ENCODE data around the gene ITPKC.
"Not testable (repeated sequence)": the region's sequence is repeated elsewhere in the genome, so short reads cannot be mapped to it uniquely, and the experiment has no call there.

ITPKC gene

DNA sequence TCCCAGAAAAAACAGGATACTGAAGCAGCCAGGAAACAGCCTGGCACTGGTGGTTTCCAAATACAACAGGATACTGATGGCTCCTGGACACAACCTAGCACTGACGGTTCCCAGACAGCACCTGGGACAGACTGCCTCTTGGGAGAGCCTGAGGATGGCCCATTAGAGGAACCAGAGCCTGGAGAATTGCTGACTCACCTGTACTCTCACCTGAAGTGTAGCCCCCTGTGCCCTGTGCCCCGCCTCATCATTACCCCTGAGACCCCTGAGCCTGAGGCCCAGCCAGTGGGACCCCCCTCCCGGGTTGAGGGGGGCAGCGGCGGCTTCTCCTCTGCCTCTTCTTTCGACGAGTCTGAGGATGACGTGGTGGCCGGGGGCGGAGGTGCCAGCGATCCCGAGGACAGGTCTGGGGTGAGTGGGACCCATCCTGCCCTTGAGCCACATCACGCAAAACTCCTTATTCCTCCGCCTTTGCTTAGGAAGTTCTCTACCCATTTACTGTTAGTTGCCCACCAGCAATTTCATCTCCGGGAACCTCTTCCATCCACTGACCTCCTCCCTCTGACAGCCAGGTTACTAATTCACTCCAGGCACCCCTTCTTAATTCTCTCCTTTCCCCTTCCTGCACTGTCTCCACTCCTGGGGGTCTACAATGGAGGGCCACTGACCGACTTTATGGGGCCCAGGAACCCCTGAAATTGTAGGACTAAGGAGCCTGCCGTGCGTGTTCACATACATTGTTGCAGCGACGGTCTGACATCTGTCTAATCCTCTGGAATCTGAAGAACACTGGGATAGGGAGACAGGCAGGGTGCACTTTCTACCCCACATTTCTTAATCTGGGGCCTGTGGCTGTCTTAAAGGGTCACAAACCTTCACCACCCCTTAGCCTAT is 1.2 kb downstream of the ITPKC start:
- no peak for DNase-seq

DNA sequence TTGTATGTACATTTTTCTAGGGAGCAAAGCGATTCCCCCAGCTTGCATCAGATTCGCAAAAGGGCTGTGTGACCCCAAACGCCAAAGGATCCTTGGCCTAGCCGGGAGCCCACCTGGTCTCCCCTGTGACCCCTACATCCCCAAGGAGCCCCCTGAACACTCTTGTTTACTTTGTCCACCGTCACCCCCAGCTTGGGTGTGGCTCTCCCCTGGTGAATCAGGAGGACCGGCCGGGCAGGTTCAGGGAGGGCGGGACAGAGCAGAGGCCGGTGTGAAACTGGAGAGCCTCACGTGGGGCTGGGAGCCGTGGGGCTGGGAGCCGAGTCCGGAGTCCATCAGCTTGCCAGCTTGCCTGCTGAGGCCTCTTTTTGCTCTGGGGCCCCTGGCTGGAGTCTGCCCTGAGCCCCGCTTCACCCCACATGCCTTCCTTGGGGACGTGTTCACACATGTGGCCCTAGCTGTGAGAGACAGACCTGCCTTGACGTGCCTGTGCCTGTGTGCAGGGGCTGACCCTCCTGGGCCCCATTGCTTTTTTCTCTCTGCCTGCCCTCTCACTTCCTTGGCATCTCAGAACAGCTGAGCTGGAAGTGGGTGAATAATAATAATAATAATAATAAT is 2.0 kb downstream of the ITPKC start:
- peak; percentile 16 for DNase-seq

DNA sequence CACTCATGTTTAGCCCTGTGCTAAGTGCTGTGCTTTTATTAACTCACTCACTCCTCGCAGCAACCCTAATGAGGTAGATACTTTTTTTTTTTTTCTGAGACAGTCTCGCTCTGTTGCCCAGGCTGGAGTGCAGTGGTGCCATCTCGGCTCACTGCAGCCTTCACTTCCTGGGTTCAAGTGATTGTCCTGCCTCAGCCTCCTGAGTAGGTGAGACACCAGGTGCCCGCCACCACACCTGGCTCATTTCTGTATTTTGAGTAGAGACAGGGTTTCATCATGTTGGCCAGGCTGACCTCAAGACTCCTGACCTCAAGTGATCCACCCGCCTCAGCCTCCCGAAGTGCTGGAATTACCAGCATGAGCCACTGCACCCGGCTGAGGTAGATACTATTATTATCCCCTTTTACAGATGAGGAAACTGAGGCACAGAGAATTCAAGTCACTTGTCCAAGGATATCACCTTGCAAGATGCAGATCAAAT is 2.5 kb downstream of the ITPKC start:
- DNase-seq, result no peak

DNA sequence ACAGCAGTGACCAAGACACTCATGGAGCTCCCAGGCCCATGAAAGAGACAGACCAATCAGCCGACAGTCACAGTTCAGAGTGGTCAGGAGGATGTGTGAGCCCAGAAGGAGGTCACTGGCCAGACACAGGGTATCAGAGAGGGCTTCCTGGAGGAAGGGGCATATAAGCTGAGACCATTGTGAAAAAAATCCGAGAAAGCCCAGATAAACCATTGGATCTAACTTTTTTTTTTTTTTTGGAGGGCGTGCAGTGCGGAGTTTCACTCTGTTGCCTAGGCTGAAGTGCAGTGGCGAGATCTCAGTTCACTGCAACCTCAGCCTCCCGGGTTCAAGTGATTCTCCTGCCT is 4.2 kb downstream of the ITPKC start:
- DNase-seq, result no peak

DNA sequence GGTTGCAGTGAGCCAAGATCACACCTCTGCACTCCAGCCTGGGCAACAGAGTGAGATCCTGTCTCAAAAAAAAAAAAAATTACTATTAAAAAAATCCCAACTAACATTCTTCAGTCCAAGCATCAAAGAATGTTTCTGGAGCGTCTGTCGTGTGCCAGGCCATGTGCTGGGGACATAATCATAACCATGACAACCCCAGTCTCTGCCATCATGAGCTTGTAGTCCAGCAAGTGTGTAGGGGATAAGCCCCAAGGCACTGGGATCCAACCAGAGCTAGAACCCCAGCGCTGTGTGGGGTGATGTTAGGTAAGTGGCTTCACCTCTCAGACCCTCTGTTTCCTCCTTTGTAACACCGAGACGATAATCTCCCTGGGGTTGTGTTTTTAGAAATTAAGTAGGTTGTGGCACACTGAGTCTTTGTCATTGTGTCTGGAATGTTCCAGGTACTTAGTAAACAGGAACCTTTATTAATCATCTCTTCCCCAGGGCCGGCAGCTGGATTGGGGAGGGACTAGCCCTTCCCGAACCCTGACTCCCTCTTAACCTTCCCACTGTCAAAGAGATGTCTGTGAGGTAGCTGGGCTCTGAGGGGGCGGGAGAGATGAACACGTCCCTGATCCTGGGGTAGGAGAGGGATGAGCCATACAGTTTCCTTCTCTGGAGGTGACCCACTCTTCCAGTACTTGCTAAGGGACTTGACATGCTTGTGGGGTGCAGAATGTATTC is 5.2 kb downstream of the ITPKC start:
- no peak for DNase-seq

DNA sequence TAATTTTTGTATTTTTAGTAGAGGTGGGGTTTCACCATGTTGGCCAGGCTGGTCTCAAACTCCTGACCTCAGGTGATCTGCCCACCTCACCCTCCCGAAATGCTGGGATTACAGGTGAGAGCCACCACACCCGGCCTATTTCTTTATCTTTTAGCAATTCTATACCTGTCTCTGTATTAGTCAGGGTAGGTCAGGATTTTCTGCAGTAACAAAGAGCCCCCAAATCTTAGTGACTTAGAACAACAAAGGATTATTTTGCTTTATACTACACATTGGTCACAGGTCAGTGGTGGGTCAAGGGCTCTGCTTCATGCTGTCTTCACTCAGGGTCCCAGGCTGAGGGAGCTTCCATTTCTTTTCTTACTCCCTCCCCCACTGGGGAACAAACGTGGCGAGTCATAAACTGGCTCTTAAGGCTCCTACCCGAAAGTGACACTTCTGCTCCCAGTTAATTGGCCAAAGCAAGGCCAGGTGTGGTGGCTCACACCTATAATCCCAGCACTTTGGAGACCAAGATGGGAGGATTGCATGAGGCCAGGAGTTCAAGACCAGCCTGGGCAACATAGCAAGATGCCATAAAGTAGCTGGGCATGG is 6.8 kb downstream of the ITPKC start:
- no peak for DNase-seq

DNA sequence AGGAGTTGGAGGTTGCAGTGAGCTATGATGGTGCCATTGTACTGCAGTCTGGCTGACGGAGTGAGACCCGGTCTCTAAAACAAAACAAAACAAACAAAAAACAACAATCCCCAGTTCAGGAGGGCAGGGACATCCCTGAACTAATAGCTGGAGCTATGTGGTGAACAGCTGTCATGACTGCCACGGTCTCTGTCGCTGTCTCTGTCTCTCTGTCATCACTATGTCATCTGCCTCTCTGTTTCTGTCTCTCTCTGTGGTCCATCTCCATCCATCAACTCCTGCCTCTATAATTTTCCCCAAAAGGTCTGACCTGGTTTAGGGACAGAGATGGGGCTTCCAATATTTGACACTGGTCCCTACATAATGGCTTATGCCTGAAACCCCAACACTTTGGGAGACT is 7.4 kb downstream of the ITPKC start:
- no peak for DNase-seq

DNA sequence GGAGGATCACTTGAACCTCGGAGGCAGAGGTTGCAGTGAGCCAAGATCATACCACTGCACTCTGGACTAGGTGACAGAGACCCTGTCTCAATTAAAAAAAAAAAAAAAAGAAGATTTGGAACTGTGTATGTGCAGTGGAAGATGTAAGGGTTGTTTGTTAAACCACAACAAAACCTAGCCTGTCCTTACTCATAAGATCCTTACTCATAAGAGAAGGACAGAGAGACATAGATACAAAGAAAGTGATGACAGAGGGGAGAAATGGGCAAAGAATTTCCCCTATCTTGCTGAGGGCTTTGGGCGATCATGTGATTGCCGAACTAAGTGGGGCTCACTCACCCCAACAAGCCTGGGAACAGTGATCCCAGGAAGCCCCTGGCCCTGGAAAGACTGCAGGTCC is 7.9 kb downstream of the ITPKC start:
- DNase-seq, result no peak

DNA sequence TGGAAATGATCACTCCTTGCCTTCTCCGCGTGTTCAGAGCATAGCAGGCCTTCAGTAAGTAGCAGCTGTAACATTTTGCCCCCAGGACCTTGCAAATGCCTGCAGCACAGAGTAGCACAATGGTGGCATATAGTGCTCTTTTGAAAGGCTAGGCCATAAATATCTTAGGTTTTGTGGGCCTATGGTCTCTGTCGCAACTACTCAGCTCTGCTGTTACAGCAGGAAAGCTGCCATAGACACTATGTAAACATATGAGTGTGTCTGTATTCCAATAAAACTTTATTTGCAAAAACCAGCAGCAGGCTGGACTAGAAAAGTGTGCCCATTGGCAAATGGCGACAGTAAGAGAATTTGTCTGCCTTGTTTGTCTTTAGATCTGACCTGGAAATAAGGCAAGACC is 9.4 kb downstream of the ITPKC start:
- no peak for DNase-seq

DNA sequence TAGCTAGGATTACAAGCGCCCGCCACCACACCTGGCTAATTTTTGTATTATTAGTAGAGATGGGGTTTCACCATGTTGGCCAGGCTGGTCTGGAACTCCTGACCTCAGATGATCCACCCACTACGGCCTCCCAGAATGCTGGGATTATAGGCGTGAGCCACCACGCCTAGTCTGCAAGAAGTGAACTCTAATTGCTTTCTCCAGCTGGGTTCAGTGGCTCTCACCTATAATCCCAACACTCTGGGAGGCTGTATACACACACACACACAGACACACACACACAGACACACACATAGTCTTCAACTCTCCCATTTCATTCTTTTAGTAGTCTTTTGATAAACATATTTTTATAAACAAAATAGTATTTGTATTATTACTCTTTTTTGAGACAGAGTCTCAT is 13.2 kb downstream of the ITPKC start:
- DNase-seq, result not testable (repeated sequence)

DNA sequence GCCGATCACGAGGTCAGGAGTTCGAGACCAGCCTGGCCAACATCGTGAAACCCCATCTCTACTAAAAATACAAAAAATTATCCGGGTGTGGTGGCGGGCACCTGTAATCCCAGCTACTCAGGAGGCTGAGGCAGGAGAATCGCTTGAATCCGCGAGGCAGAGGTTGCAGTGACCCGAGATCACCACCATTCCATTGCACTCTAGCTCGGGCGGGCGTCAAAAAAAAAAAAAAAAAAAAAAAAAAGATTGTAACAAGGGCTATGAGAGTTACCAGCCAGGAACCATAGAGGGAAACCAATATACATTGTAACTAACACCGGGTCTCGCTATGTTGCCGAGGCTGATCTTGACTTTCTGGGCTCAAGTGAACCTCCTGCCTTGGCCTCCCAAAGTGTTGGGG is 15.4 kb downstream of the ITPKC start:
- not testable (repeated sequence) for DNase-seq

DNA sequence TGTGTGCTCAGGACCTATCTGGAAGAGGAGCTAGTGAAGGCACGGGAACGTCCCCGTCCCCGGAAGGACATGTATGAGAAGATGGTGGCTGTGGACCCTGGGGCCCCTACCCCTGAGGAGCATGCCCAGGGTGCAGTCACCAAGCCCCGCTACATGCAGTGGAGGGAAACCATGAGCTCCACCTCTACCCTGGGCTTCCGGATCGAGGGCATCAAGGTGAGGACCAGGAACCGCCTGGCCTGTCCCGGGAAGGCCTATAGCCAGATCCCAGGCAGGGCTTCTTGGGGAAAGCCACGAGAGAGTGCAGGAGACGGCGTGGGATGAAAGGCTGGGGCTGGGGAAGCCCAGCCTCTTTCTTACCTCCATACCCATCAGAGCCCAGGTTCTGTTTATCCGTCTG is 16.2 kb downstream of the ITPKC start:
- no peak for DNase-seq

DNA sequence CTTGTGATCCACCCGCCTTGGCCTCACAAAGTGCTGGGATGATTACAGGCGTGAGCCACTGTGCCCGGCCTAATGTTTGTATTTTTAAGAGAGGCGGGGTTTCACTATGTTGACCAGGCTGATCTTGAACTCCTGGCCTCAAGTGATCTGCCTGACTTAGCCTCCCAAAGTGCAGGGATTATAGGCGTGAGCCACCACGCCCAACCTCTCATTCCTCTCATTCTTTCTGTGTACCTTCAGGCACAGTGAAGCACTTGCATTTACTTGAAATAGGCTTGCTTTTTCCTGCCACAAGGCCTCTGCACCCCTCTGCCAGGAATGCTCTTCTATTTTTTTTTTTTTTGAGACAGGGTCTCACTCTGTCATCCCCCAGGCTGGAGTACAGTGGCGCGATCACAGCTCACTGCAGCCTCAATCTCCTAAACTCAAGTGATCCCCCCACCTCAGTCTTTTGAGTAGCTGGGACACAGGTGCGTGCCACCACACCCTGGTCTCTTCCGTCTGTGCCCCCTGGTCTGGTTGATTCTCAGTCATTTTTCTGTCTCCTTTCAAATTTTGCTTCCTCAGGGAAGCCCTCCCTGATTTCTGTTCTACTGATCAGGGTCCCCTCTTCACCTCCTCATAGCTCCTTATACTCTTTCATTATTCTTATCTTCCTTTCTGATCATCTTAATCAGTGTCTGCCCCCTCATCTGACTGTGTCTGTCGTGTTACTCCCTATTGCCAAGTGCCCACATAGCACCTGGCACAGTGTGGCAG is 18.3 kb downstream of the ITPKC start:
- DNase-seq, result no peak

DNA sequence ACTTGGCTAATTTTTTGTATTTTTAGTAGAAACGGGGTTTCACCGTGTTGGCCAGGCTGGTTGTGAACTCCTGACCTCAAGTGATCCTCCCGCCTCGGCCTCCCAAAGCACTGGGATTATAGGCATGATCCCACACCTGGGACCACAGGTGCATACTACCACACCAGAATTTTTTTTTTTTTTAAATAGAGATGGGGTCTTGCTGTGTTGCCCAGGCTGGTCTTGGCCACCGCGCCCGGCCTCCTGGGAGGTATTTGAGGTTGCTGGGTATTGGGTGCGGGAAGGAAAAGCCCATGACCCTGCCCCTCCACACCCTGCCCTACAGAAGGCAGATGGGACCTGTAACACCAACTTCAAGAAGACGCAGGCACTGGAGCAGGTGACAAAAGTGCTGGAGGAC is 19.7 kb downstream of the ITPKC start:
- no peak for DNase-seq

DNA sequence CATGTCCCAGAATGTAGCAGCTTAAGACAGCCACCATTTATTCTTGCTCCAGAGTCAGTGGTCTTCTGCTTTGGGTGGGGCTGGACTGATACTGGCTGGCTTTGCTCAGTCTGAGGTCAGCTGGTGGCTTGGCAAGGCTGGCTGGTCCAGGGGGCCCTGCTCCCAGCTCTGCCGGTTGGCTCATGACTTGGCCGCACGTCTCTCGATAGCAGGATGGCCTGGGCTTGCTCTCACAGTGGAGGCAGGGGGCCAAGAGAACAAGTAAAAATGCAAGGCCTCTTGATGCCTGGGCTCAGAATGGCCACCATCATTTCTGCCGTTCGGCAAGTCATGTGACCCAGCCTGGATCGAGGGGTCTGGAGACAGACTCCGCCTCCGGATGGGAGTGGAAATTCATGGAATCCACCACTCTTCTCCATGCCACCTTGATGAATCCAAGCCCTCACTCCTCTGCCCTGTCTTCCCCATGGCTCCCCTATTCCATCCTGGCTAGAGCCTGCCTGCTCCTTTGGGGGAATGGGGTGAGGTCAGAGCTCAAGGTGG is 20.3 kb downstream of the ITPKC start:
- no peak for DNase-seq

DNA sequence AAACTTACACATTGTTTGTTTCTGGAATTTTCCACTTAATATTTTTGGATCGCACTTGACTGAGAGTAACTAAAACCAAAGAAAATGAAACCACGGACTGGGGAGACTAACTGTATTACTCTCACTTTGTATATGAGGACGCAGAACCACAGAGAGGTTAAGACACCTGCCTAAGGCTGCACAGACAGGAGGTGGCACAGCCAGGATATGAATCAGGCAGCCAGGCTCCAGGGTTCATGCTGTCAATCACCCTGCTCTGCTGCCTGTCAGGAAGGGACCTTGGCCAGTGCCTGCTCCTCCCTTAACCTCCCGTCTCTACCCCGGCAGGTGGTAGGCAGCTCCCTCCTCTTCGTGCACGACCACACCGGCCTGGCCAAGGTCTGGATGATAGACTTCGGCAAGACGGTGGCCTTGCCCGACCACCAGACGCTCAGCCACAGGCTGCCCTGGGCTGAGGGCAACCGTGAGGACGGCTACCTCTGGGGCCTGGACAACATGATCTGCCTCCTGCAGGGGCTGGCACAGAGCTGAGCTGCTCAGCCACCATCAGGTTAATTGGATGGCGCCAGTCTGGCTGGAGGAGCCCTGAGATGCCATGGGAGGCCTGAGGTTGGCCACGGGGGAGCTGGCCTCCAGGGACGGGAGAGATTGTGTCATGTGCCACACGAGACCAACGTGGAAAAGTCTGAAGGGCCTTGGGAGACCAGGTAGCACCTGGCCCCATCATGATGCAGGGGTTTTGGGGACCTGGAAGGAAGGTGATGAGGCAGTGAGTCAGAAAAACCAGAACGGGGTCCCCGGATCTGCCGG is 22.3 kb downstream of the ITPKC start:
- DNase-seq, result no peak

DNA sequence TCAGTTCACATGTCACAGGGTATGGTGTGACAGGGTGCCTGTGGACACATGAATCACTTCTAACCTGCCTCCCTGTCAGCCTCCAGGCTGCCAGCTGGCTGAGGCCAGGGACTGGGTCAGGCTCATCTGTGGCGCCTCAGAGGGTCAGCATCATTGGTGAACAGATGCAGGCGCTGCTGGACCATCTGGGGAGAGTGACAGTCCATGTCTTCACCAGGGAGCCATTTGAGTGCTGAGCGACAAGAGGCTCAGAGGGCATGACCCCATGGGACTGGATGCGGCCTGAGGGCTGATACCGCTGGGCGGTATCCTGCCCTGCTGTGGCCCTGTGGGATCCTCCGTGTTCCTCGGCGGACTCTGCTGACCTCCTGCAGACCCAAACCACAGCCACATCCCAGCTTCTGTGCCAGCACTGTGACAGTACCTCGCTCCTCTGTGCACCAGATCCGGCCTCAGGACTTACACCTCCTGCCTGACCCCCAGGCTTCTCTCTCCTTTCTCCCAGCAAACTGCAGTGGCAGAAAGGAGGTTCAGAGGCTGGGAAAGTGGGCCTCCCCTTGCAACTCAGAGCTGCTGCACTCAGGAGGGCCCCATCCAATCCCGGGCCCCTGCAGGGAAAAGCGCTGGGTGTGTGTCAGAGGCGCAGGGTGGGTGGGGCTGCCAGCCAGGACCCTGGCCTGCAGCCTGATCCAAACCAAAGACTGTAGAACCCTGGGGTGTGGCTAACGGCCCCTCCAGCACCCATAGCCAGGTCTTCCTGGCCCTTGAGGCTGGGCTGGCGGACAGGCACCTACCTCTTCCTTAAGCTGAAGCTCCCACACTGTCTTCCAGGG is 23.2 kb downstream of the ITPKC start:
- DNase-seq, result no peak

DNA sequence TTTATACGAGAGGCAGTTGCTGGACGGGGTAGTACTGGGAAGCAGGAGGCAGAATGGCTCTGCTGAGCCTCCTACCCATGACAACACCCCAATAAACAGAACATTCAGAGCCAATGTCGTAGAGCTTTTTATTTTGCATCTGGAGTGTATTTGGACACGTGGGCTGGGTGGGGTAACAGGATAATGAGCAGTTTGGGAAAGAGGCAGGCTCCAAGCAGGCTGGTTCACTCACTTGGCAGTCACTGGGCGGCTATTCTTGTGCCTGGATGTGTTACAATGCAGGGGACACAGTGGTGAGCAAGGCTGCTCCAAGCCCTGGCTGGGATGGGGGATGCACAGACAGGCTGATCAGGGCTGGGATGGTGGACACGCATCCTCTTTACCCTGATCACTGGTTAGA is 23.8 kb downstream of the ITPKC start:
- DNase-seq, result no peak

DNA sequence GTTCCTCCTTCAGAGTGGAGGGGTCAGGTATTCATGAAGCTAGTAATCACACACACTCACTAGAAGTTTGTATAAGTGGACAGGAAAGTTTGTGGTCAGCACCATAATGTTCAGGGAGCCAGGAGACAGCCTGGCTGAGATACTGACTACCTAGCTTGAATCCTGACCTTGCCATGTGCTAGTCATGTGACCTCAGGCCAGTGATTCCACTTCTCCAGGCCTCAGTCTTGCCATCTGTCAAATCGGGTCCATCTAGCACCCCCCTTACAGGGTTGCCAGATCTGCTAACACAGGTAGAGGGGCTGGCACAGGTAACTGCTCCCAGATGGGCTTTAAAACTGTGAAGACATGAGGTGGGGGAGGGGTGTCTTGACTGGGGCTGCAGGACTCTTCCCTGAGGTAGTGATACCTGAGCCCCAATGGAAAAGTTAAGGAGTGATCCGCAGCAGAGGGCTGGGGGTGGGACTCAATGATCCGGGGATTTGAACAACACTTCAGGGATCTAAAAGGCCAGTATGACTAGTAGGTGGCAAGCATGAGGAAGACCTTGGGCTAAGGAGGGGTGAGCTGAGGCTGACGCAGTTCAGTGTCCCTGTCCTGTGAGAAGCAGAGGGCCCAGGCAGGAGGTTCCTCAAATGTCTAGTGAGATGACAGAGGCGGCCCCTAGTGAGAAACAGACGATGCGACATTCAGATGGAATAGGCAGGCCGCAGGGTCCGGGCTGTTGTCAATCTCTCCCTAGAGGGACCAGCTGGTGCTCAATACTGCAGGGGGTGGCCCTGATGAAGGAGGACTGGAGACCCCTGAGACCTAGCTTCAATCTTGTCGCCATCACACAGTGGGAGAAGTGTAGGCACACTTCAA is 24.8 kb downstream of the ITPKC start:
- DNase-seq, result no peak

DNA sequence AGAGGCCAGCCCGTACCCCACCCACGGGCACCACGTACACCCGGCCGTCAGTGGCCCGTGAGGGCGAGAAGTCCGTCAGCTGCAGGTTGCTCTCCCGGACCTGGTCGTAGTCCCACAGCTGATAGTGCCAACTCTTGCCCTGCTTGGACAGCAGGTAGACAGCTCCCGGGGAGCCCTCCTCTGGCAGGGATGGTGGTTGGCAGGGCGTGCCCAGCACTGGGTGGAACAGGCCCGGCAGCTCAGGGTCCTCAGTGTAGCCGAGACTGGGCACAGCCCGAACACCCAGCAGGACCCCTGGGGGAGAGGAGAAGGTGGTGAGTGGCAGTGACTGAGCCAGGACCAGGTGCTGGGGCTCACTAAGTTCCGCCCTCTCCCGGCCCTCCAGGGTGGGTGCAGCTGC is 25.6 kb downstream of the ITPKC start:
- no peak for DNase-seq

All from DMS79 (cell line).